ENCODE data around the gene ITCH.
A peak's percentile ranks its signal among the peaks of the same experiment; 100 is the strongest.
"Not testable (repeated sequence)": the region's sequence is repeated elsewhere in the genome, so short reads cannot be mapped to it uniquely, and the experiment has no call there.

ITCH gene

GRCh38 chr20:34363062-34363464 is at the start of gene ITCH:
ITCH (plus strand) TSS chr20:34363273; CDS start chr20:34393812, 30,539 bp downstream.
- peak; percentile 91 for DNase-seq

GRCh38 chr20:34315236-34315635 is 47.8 kb upstream of the ITCH start:
- no peak for DNase-seq

GRCh38 chr20:34316196-34316814 is 46.8 kb upstream of the ITCH start:
- DNase-seq, result peak; percentile 71

- no peak for DNase-seq
Observed at GRCh38 chr20:34318609-34319443, 44.2 kb upstream of the ITCH start.

- no peak for DNase-seq
Observed at GRCh38 chr20:34320861-34321260, 42.2 kb upstream of the ITCH start.

- DNase-seq, result no peak
Observed at GRCh38 chr20:34322267-34323105, 40.6 kb upstream of the ITCH start.

- no peak for DNase-seq
Observed at GRCh38 chr20:34324541-34324940, 38.5 kb upstream of the ITCH start.

GRCh38 chr20:34328207-34328606 is 34.9 kb upstream of the ITCH start:
- not testable (repeated sequence) for DNase-seq

GRCh38 chr20:34328928-34329677 is 34.0 kb upstream of the ITCH start:
- no peak for DNase-seq

- DNase-seq, result peak; percentile 37
Observed at GRCh38 chr20:34330861-34331544, 32.1 kb upstream of the ITCH start.

- no peak for DNase-seq
Observed at GRCh38 chr20:34331838-34332237, 31.2 kb upstream of the ITCH start.

- no peak for DNase-seq
Observed at GRCh38 chr20:34332262-34332920, 30.7 kb upstream of the ITCH start.

GRCh38 chr20:34333786-34334185 is 29.3 kb upstream of the ITCH start:
- no peak for DNase-seq

- no peak for DNase-seq
Observed at GRCh38 chr20:34334654-34335407, 28.2 kb upstream of the ITCH start.

GRCh38 chr20:34337544-34337943 is 25.5 kb upstream of the ITCH start:
- DNase-seq, result no peak

- DNase-seq, result no peak
Observed at GRCh38 chr20:34337982-34338726, 24.9 kb upstream of the ITCH start.

GRCh38 chr20:34340726-34341125 is 22.3 kb upstream of the ITCH start:
- not testable (repeated sequence) for DNase-seq

- not testable (repeated sequence) for DNase-seq
Observed at GRCh38 chr20:34341199-34341598, 21.9 kb upstream of the ITCH start.

GRCh38 chr20:34343458-34344211 is 19.4 kb upstream of the ITCH start:
- no peak for DNase-seq

Data from MV-4-11 (cell line).